ENCODE data around the gene PGLYRP1. TPM values are rescaled to one million over a fixed set of nuclear protein-coding genes. Genes with fewer than 3 reads are reported as not detected.

Gene PGLYRP1
- total RNA-seq, 1 experiment from 2014 or later: not detected

DNA sequence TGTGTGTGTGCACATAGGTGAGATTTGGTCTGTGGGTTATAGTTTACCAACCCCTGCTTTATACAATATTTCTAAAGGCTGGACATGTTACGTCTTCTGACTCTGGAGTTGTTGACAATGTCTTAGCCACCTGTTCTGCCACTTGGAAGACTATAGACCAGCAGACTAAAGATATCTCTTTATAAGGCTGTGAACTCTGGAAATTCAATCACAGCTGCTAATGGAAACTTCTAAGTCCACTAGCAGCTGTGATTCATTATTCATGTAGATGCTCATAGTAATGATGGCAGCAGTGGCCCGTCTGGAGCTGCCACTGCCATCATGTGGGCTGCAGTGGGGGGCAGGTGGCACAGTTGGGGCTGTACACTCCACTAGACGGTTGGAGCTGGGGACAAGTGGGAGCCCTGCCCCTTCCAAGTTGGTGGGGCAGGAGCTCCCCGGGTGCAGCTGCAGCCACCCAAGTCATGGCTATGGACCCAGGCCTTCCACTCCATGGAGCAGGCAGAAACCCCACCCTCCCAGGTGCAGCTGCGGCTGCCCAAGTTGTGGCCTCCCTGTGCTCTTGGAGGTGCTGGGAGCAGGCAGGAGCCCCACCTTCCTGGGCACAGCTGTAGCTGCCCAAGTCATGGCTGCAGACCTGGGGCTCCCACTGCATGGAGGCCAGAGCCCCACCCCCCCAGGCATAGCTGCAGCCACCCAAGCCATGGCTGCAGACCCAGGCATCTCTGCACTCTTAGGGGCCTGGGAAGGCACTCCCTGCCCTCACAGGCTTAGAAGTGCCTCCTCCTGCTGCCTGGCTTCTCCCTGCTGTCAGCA is 9.1 kb upstream of the PGLYRP1 start:
- no peak for ATAC-seq
- Mint-ChIP-seq H3K9me3 (peaks cover 5% of the 10 kb centered on the region), H3K36me3 (peaks cover 2% of the 10 kb centered on the region; the same call in 1 of the 2 replicates), H3K4me1 (peaks cover 5% of the 10 kb centered on the region), H3K27me3 (ENCODE audit: low read depth) (peaks cover 6% of the 10 kb centered on the region), H3K27ac (no peak overlapping the region), H3K4me3 (no peak overlapping the region)
- ChIA-PET CTCF (interaction anchor here (1.1 to 6.4 kb wide), 5 partner anchors 15 to 46 kb away, joined by 3 to 62 read pairs (median 13); no protein-coding TSS in a partner anchor), POLR2A (no interaction called here)
- TF ChIP-seq TEAD4 (CRISPR knock-in tag; IDR thresholded peaks at IDR 0.05): no peak
- no peak for DNase-seq (ENCODE audit: low spot score)

DNA sequence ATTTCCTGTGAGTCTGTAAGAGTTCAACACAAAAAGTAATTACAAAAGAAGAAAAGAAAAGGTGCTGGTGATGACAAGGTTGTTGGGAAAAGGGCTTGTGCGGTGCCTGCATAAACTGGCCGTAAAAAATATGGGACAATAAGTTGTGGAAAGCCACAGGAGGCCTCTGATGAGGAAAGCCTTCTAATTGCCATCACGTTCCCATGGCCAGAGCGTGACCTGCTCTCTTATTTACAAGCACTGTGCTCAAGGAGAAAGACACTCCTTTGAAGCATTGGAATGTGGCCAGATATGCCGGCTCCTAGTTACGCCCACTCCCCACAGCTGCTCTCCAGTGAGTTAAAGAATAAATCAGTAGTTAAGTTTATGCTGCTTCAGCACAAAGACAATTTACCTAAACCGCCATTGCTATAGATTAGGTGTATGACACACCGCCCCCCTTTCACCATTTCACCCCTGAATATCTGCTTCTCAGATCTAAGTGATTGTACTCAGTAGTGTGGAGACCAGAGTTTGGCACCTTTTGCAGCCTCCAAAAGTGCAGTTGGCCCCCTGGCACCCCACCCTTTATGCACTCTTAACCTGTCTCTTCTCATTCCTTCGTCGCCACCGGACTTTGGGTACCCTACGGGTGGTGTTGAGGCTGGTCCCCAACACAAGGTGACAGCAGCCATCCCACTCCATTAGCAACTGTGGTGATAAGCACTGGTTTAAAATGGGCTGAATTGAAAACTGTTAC is 8.1 kb upstream of the PGLYRP1 start:
- peaks cover 4% of the 10 kb centered on the region for H3K9me3 Mint-ChIP-seq
- DNase-seq (ENCODE audit: low spot score) (no peak), ATAC-seq (no peak)
- TF ChIP-seq, protein P1, sequence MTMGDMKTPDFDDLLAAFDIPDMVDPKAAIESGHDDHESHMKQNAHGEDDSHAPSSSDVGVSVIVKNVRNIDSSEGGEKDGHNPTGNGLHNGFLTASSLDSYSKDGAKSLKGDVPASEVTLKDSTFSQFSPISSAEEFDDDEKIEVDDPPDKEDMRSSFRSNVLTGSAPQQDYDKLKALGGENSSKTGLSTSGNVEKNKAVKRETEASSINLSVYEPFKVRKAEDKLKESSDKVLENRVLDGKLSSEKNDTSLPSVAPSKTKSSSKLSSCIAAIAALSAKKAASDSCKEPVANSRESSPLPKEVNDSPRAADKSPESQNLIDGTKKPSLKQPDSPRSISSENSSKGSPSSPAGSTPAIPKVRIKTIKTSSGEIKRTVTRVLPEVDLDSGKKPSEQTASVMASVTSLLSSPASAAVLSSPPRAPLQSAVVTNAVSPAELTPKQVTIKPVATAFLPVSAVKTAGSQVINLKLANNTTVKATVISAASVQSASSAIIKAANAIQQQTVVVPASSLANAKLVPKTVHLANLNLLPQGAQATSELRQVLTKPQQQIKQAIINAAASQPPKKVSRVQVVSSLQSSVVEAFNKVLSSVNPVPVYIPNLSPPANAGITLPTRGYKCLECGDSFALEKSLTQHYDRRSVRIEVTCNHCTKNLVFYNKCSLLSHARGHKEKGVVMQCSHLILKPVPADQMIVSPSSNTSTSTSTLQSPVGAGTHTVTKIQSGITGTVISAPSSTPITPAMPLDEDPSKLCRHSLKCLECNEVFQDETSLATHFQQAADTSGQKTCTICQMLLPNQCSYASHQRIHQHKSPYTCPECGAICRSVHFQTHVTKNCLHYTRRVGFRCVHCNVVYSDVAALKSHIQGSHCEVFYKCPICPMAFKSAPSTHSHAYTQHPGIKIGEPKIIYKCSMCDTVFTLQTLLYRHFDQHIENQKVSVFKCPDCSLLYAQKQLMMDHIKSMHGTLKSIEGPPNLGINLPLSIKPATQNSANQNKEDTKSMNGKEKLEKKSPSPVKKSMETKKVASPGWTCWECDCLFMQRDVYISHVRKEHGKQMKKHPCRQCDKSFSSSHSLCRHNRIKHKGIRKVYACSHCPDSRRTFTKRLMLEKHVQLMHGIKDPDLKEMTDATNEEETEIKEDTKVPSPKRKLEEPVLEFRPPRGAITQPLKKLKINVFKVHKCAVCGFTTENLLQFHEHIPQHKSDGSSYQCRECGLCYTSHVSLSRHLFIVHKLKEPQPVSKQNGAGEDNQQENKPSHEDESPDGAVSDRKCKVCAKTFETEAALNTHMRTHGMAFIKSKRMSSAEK (CRISPR knock-in tag; IDR thresholded peaks at IDR 0.05; ENCODE audit: borderline replicate concordance): no peak
- TF ChIP-seq ETV6 (CRISPR knock-in tag; IDR thresholded peaks at IDR 0.05) (no peak), CREM (CRISPR knock-in tag; IDR thresholded peaks at IDR 0.05) (no peak), TEAD4 (CRISPR knock-in tag; IDR thresholded peaks at IDR 0.05) (no peak), FOXJ3 (CRISPR knock-in tag; IDR thresholded peaks at IDR 0.05; ENCODE audit: borderline replicate concordance) (no peak), USF1 (CRISPR knock-in tag; IDR thresholded peaks at IDR 0.05) (no peak), ESRRA (CRISPR knock-in tag; IDR thresholded peaks at IDR 0.05; ENCODE audit: borderline replicate concordance) (no peak), SMAD4 (CRISPR knock-in tag; IDR thresholded peaks at IDR 0.05) (no peak), NR1H2 (CRISPR knock-in tag; IDR thresholded peaks at IDR 0.05) (no peak), ZNF671 (CRISPR knock-in tag; IDR thresholded peaks at IDR 0.05) (no peak), ZNF317 (CRISPR knock-in tag; IDR thresholded peaks at IDR 0.05; ENCODE audit: borderline replicate concordance, low read depth) (no peak), GRHL2 (CRISPR knock-in tag; IDR thresholded peaks at IDR 0.05; ENCODE audit: insufficient replicate concordance, severe bottlenecking) (no peak), ATF1 (CRISPR knock-in tag; IDR thresholded peaks at IDR 0.05) (no peak)
- TF ChIP-seq, protein P2, sequence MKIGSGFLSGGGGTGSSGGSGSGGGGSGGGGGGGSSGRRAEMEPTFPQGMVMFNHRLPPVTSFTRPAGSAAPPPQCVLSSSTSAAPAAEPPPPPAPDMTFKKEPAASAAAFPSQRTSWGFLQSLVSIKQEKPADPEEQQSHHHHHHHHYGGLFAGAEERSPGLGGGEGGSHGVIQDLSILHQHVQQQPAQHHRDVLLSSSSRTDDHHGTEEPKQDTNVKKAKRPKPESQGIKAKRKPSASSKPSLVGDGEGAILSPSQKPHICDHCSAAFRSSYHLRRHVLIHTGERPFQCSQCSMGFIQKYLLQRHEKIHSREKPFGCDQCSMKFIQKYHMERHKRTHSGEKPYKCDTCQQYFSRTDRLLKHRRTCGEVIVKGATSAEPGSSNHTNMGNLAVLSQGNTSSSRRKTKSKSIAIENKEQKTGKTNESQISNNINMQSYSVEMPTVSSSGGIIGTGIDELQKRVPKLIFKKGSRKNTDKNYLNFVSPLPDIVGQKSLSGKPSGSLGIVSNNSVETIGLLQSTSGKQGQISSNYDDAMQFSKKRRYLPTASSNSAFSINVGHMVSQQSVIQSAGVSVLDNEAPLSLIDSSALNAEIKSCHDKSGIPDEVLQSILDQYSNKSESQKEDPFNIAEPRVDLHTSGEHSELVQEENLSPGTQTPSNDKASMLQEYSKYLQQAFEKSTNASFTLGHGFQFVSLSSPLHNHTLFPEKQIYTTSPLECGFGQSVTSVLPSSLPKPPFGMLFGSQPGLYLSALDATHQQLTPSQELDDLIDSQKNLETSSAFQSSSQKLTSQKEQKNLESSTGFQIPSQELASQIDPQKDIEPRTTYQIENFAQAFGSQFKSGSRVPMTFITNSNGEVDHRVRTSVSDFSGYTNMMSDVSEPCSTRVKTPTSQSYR (CRISPR knock-in tag; IDR thresholded peaks at IDR 0.05): no peak
- TF ChIP-seq, protein P3, sequence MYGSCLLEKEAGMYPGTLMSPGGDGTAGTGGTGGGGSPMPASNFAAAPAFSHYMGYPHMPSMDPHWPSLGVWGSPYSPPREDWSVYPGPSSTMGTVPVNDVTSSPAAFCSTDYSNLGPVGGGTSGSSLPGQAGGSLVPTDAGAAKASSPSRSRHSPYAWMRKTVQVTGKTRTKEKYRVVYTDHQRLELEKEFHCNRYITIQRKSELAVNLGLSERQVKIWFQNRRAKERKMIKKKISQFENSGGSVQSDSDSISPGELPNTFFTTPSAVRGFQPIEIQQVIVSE (CRISPR knock-in tag; IDR thresholded peaks at IDR 0.05; ENCODE audit: borderline replicate concordance): no peak
- H3K4me3 Mint-ChIP-seq: no peak overlapping the region
- CTCF ChIA-PET: interaction anchor here (1.1 to 3.9 kb wide), 2 partner anchors 21 to 46 kb away, joined by 3 to 173 read pairs; no protein-coding TSS in a partner anchor
- POLR2A ChIA-PET: no interaction called here
- peaks cover 7% of the 10 kb centered on the region for H3K36me3 Mint-ChIP-seq
- no peaks in the 10 kb centered on the region; the same call in 1 of the 2 replicates for H3K27me3 Mint-ChIP-seq (ENCODE audit: low read depth)
- no peak overlapping the region for H3K27ac Mint-ChIP-seq
- no peaks in the 10 kb centered on the region for H3K4me1 Mint-ChIP-seq
